NCI-H524 (cell line): ENCODE data around the gene KRR1.
"Not testable (repeated sequence)": the region's sequence is repeated elsewhere in the genome, so short reads cannot be mapped to it uniquely, and the experiment has no call there.

Experiments used
- DNase-seq, 2 experiments: peaks; one replicate each; lab custom pipeline; 2025; lab: John Stamatoyannopoulos, UW

KRR1 gene

GRCh38 chr12:75525263-75525662 lies 13.9 kb upstream of the KRR1 start:
- no peak for DNase-seq

- not testable (repeated sequence) for DNase-seq
Observed at GRCh38 chr12:75522124-75522523, 10.7 kb upstream of the KRR1 start.

DNA sequence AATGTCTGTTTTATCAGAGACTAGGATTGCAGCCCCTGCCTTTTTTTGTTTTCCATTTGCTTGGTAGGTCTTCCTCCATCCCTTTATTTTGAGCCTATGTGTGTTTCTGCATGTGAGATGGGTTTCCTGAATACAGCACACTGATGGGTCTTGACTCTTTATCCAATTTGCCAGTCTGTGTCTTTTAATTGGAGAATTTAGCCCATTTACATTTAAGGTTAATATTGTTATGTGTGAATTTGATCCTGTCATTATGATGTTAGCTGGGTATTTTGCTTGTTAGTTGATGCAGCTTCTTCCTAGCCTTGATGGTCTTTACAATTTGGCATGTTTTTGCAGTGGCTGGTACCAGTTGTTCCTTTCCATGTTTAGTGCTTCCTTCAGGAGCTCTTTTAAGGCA lies 9.8 kb upstream of the KRR1 start:
- DNase-seq, result not testable (repeated sequence)

- DNase-seq, result no peak
Observed at GRCh38 chr12:75509621-75510020, 1.8 kb downstream of the KRR1 start.

DNA sequence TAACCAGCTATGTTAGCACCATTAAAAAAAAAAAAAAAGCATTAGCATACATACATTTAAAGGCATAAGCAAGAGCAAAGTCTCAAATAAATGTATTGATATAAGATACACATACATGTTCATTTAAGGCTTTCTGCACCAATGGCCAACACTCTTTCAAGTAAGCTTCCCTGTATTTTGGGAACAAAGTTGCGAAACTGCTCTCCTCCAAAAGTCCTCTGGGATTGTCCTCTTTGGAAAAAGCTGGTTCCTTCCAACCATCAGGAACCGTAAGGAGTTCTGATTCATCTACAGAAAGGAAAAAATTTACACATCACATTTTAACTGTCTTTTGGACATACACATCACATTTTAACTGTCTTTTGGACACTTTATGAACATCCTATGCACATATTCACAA lies 3.2 kb downstream of the KRR1 start:
- DNase-seq, result no peak

- no peak for DNase-seq
Observed at GRCh38 chr12:75507086-75507485, 4.3 kb downstream of the KRR1 start.

DNA sequence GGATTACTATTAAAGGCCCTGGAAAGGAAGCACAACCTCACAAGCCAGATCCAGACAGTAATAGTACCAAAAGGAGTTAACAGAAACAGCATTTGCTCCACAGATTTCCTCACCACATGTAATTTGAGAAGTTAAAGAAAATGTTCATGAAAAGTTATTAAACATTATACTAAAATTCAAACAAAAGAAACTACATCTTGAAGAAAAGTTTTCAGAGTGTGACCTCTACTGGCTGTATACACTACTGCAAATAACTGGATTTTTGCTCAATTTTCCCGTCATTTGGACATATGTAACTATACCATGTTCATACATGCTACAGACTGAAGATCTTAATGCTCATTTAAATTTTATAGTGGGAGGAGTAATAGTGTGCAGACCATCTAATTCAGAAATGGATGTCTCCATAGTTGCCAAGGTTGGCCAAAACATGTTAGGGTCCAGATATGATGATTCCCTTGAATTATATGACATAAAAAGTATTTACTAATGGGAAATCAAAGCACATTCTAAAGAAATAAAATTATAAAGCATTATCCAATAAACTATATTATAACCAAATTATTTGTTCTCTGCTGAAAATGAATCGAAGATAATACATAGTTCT lies 5.6 kb downstream of the KRR1 start:
- peak in 1 of 2 experiments; percentile 20 for DNase-seq

DNA sequence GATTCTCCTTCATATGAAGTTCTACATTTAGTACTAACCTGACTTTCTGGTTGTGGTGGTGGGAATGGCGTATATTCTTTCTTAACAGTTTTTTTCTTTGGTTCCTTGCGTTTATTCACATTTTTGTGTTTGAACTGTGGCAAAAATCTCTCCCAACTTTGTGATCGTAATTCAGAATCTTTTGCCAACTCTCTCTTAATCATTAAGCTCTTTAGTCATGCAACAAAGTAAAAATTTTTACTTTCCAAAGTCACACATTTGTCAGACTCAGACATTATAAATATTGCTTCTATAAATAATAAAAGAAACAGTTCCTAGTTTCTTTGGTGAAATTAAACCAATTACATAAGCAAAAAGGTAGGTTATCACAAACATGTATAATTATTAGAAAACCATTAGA lies 7.5 kb downstream of the KRR1 start:
- no peak for DNase-seq

DNA sequence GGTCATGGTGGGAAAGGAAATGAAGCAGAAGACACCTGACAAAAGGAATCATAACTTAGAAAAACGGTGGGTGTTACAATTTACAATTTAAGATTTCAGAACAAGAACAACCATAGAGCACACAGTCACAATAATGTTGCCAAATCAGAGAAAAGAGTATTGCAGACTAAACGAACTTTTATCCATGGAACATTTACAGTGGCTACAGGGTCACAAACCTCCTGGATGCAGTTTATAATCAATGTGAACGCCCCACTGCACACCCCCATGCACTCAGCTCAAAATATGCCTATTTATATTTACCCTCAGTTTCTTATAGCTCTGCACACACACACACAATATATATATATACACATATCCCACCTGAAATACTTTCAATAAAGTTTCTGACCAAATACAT lies 8.0 kb downstream of the KRR1 start:
- DNase-seq, result no peak

DNA sequence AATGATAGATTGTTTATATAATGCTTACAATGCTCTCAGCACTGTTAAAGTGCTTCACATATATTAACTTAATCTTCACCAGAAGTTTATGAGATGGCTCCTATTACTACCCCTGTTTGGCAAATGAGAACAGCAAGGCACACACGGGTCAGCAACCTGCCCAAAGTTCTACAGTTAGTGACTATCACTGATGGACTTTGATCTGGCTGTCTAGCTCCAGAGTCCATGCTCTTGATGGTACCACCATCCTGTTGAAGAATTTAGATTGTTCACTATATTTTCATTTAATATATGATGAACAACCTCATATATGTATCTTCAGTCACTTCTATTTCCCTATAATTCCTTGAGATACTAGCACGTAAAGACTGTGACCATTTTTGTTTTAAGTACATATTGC lies 20.2 kb downstream of the KRR1 start:
- no peak for DNase-seq

DNA sequence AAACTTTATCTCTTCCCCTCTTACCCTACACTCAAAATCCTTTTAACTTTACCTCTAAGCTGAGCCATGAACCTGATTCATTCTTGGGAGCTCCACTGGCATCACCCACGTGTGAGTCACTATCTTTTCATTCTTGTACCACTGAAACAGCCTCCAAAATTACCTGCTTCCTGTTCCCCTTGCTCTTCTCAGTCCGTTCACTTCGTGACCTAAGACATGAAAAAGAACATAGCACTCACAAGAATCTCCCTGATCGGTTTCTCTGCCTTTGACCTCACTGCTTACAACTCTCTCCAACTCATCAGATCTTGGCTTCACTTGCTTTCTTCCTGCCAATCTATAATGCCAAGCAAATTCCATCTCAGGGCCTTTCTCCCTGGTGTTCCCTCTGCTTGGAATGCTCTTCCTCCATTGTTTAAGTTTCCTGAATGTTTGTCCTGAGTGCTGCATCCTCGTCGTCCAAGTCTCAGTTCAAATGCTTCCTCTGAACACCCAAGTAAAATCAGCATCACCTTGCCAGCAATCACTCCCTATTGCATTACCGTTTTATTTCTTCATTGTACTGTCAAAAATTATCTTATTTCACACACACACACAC lies 21.7 kb downstream of the KRR1 start:
- no peak for DNase-seq

DNA sequence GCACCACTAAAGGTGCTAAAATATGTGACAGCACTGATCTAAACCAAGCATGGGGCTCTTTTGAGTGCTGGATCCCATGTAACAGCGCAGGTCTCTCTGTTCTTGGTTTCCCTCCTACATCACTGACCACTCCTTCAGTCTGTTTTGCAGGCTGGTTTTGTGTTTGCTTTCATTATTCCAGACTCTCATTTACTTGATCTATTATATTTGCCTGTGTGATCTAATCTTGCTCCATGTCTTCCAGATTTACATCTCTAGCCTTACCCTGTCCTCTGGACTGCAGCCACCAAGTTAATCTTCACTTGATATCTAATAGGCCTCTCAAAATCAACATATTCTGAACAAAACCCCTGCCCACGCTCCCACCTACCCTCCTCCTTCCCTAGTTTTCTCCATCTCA lies 22.2 kb downstream of the KRR1 start:
- no peak for DNase-seq

DNA sequence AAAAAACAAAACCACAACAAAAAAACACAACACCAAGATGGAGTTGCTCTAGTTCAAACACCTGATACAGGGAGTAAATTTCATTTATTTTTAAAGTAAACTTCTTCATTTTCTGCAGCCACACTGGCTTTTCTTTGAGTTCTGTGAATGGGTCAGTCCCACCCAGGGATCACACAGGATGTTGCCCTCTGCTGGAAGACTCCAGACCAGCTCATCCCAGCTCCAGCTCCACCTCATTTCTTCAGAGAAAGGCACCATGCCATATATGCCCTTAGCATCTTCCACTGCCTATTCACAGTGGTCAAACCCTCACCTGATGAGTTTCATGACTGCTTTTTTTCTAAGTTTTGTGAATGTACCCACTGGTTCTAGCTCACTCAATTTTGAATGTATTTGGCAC lies 22.9 kb downstream of the KRR1 start:
- DNase-seq, result peak in 1 of 2 experiments; percentile 30

DNA sequence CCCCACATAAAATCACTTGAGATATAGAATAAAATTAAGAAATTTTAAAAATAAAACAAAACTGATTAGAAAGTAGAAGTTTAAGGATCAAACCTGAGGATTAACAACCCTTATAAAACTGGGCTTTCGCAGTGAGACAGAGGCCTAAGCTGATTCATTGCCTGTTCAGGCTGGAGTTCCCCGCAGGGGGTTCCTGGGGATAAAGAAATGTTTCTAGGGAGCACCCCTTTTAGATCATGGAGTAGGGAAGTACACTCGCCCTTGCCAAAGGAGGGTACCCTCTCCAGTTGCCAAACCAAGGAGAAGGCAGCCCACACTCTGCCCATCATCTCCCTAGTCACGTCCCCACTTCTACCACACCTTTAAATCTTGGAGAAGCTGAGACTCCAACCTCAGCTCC lies 24.1 kb downstream of the KRR1 start:
- no peak for DNase-seq

GRCh38 chr12:75484450-75484849 lies 27.0 kb downstream of the KRR1 start:
- not testable (repeated sequence) for DNase-seq

- DNase-seq, result no peak
Observed at GRCh38 chr12:75483431-75483830, 28.0 kb downstream of the KRR1 start.

- DNase-seq, result no peak
Observed at GRCh38 chr12:75482646-75483045, 28.8 kb downstream of the KRR1 start.

DNA sequence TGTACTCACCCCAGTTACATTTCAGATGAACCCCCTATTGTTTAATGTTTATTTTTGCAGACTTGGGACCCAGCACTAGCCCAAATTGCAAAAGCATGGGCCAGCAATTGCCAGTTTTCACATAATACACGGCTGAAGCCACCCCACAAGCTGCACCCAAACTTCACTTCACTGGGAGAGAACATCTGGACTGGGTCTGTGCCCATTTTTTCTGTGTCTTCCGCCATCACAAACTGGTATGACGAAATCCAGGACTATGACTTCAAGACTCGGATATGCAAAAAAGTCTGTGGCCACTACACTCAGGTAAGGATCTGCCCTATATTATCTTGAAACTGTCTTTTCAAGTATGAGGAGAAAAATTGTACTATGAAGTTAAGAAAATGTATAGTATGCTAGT lies 29.6 kb downstream of the KRR1 start:
- DNase-seq, result no peak

- DNase-seq, result no peak
Observed at GRCh38 chr12:75481013-75481705, 30.2 kb downstream of the KRR1 start.

GRCh38 chr12:75480469-75480949 lies 30.9 kb downstream of the KRR1 start, which contains the start of gene GLIPR1:
GLIPR1 (plus strand) TSS chr12:75480755; CDS start chr12:75480881, 126 bp downstream.
- no peak for DNase-seq

DNA sequence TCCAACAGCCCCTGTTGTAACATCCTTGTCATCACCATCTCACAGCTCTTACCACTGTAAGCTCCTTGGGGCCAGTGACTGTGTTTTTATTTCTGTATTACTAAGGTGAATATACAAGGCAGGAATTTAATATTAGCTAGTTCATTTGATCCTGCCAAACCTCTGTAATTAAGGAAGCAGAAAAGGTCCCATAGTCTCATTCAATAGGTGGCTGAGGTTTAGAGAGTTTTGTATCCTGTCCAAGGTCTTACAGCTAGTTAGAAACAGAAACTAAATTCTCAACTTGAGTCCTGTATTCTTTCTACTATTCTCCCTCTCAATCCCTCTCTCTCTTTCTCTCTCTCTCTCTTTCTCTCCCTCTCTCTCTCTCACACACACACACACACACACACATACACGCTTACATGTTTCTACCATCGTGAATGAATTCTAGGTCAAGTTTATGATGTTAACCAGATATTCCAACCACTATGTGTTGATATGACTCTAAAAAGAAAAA lies 31.4 kb downstream of the KRR1 start:
- DNase-seq, result no peak

- no peak for DNase-seq
Observed at GRCh38 chr12:75478116-75478794, 33.2 kb downstream of the KRR1 start.

DNA sequence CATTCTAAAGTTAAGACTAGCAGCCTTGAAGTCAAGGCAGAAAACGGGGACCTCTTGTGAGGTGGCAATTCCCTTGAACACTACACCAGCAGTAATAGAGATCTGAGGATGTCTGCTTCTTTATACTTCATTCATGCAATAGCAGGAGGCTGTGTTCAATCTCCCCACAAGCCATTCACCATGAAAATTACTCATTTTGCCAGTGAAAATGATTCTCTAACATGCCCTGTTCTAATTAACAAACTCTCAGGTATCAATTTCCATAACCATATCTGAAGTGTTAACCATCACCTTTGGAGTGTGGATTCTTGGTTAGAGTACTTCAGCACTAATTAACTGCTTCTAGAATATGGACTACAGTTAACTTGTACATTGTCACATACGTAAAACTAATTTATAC lies 34.3 kb downstream of the KRR1 start:
- DNase-seq, result no peak
